Measurements from ENCODE around the gene PDLIM7.

- TF ChIP-seq CTCF (conservative IDR thresholded peaks at IDR 0.05; ENCODE audit: low read depth, low read length) (no peak), EZH2 (IDR thresholded peaks at IDR 0.05; ENCODE audit: borderline replicate concordance, low read depth, low read length, poor library complexity, severe bottlenecking) (no peak)
Measured at GRCh38 chr5:177515580-177515979, 18.2 kb upstream of the PDLIM7 start.
